ENCODE results near the gene ELOVL7. TPM values are rescaled to one million over a fixed set of nuclear protein-coding genes. Genes with fewer than 3 reads are reported as not detected.
"Not testable (repeated sequence)": the region's sequence is repeated elsewhere in the genome, so short reads cannot be mapped to it uniquely, and the experiment has no call there.

The ELOVL7 gene
- total RNA-seq, 1 donor from 2014 or later: 5.5 TPM

DNA sequence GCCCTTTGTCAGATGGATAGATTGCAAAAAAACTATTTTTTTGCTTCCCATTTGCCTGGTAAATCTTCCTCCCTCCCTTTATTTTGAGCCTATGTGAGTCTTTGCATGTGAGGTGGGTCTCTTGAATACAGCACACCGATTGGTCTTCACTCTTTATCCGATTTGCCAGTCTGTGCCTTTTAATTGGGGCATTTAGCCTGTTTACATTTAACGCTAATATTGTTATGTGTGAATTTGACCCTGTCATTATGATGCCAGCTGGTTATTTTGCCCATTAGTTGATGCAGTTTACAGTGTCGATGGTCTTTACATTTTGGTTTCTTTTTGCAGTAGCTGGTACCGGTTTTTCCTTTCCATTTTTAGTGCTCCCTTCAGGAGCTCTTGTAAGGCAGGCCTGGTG, 131.1 kb downstream of the ELOVL7 start:
- no peak overlapping the region for H3K4me3 Mint-ChIP-seq
- H3K9me3 Mint-ChIP-seq: no peaks in the 10 kb centered on the region
- Histone ChIP-seq H2AFZ (replicated peaks) (no peak overlapping the region), H3F3A (ENCODE audit: low read depth) (no peaks in the 10 kb centered on the region), H3K27ac (no peak overlapping the region), H3K79me2 (ENCODE audit: low read depth) (no peaks in the 10 kb centered on the region), H3K4me3 (no peak overlapping the region), H3K36me3 (no peaks in the 10 kb centered on the region), H3K4me2 (no peak overlapping the region), H3K9ac (no peak overlapping the region), H4K20me1 (ENCODE audit: low read depth) (no peaks in the 10 kb centered on the region), H3K4me1 (no peaks in the 10 kb centered on the region), H3K9me3 (ENCODE audit: low read depth) (no peaks in the 10 kb centered on the region), H3K27me3 (no peaks in the 10 kb centered on the region)
- no peak overlapping the region for H3K27ac Mint-ChIP-seq
- no peak for DNase-seq (ENCODE audit: low spot score)
- peaks cover 3% of the 10 kb centered on the region for H3K27me3 Mint-ChIP-seq (ENCODE audit: insufficient read depth, low read depth)
- H3K36me3 Mint-ChIP-seq: no peaks in the 10 kb centered on the region
- no peaks in the 10 kb centered on the region for H3K4me1 Mint-ChIP-seq
- TF ChIP-seq EZH2 (IDR thresholded peaks at IDR 0.05) (no peak), EZH2phosphoT487 (IDR thresholded peaks at IDR 0.05) (no peak)
- TF ChIP-seq, protein P1, sequence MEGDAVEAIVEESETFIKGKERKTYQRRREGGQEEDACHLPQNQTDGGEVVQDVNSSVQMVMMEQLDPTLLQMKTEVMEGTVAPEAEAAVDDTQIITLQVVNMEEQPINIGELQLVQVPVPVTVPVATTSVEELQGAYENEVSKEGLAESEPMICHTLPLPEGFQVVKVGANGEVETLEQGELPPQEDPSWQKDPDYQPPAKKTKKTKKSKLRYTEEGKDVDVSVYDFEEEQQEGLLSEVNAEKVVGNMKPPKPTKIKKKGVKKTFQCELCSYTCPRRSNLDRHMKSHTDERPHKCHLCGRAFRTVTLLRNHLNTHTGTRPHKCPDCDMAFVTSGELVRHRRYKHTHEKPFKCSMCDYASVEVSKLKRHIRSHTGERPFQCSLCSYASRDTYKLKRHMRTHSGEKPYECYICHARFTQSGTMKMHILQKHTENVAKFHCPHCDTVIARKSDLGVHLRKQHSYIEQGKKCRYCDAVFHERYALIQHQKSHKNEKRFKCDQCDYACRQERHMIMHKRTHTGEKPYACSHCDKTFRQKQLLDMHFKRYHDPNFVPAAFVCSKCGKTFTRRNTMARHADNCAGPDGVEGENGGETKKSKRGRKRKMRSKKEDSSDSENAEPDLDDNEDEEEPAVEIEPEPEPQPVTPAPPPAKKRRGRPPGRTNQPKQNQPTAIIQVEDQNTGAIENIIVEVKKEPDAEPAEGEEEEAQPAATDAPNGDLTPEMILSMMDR (IDR thresholded peaks at IDR 0.05): no peak

DNA sequence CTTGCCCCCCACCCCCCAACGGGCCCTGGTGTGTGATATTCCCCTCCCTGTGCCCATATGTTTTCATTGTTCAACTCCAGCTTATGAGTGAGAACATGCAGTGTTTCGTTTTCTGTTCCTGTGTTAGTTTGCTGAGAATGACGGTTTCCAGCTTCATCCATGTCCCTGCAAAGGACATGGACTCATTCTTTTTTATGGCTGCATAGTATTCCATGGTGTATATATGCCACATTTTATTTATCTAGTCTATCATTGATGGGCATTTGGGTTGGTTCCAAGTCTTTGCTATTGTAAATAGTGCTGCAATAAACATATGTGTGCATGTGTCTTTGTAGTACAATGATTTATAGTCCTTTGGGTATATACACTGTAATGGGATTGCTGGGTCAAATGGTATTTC, 132.2 kb downstream of the ELOVL7 start:
- H3K9me3 Mint-ChIP-seq; H3K4me1 Mint-ChIP-seq; H2AFZ ChIP-seq (replicated peaks); H3K27me3 Mint-ChIP-seq (ENCODE audit: insufficient read depth, low read depth); H3K27ac Mint-ChIP-seq; H3K27me3 ChIP-seq; H4K20me1 ChIP-seq (ENCODE audit: low read depth); H3K36me3 Mint-ChIP-seq; H3K27ac ChIP-seq; H3K4me3 ChIP-seq; H3K9me3 ChIP-seq (ENCODE audit: low read depth); H3K36me3 ChIP-seq; H3K4me1 ChIP-seq; H3K79me2 ChIP-seq (ENCODE audit: low read depth); H3F3A ChIP-seq (ENCODE audit: low read depth); DNase-seq (ENCODE audit: low spot score); H3K4me3 Mint-ChIP-seq; H3K4me2 ChIP-seq; H3K9ac ChIP-seq: not testable (repeated sequence)

GRCh38 chr5:60710362-60710761, 133.7 kb downstream of the ELOVL7 start:
- Histone ChIP-seq H3K4me1 (no peaks in the 10 kb centered on the region), H3K9me3 (ENCODE audit: low read depth) (no peaks in the 10 kb centered on the region), H3F3A (ENCODE audit: low read depth) (no peaks in the 10 kb centered on the region), H3K4me2 (no peak overlapping the region), H3K27me3 (no peaks in the 10 kb centered on the region), H3K79me2 (ENCODE audit: low read depth) (no peaks in the 10 kb centered on the region), H3K9ac (no peak overlapping the region), H4K20me1 (ENCODE audit: low read depth) (no peaks in the 10 kb centered on the region), H3K36me3 (no peaks in the 10 kb centered on the region), H3K27ac (no peak overlapping the region), H3K4me3 (no peak overlapping the region), H2AFZ (replicated peaks) (no peak overlapping the region)
- Mint-ChIP-seq H3K27ac (no peak overlapping the region), H3K36me3 (no peaks in the 10 kb centered on the region), H3K4me3 (no peak overlapping the region), H3K4me1 (no peaks in the 10 kb centered on the region), H3K9me3 (no peaks in the 10 kb centered on the region), H3K27me3 (ENCODE audit: insufficient read depth, low read depth) (no peaks in the 10 kb centered on the region)
- TF ChIP-seq, protein P1 (IDR thresholded peaks at IDR 0.05): no peak
- TF ChIP-seq EZH2 (IDR thresholded peaks at IDR 0.05) (no peak), EZH2phosphoT487 (IDR thresholded peaks at IDR 0.05) (no peak)
- DNase-seq (ENCODE audit: low spot score): no peak

- Histone ChIP-seq H3K4me3 (no peak overlapping the region), H4K20me1 (ENCODE audit: low read depth) (no peaks in the 10 kb centered on the region), H3K36me3 (no peaks in the 10 kb centered on the region), H2AFZ (replicated peaks) (no peak overlapping the region), H3K9ac (no peak overlapping the region), H3K4me1 (no peaks in the 10 kb centered on the region), H3K9me3 (ENCODE audit: low read depth) (no peaks in the 10 kb centered on the region), H3K27me3 (no peaks in the 10 kb centered on the region), H3F3A (ENCODE audit: low read depth) (no peaks in the 10 kb centered on the region), H3K4me2 (no peak overlapping the region), H3K27ac (no peak overlapping the region), H3K79me2 (ENCODE audit: low read depth) (no peaks in the 10 kb centered on the region)
- Mint-ChIP-seq H3K4me3 (no peak overlapping the region), H3K27ac (no peak overlapping the region), H3K27me3 (ENCODE audit: insufficient read depth, low read depth) (peaks cover 2% of the 10 kb centered on the region), H3K4me1 (peaks cover 6% of the 10 kb centered on the region), H3K9me3 (no peaks in the 10 kb centered on the region), H3K36me3 (no peaks in the 10 kb centered on the region)
- TF ChIP-seq, protein P1 (IDR thresholded peaks at IDR 0.05): no peak
- no peak for TF ChIP-seq EZH2 (IDR thresholded peaks at IDR 0.05)
- no peak for TF ChIP-seq EZH2phosphoT487 (IDR thresholded peaks at IDR 0.05)
- no peak for DNase-seq (ENCODE audit: low spot score)
Measured at GRCh38 chr5:60705144-60705543, 138.9 kb downstream of the ELOVL7 start.

All from neural progenitor cell (in vitro differentiated cells).